Astrocyte of the cerebellum (primary cell): ENCODE results near the gene SPATA7.
A peak's percentile ranks its signal among the peaks of the same experiment; 100 is the strongest.
"Not testable (repeated sequence)": the region's sequence is repeated elsewhere in the genome, so short reads cannot be mapped to it uniquely, and the experiment has no call there.

Experiments
- DNase-seq: peaks from one replicate; pipeline ENCODE4 v3.0.0-alpha.2; 2011; ENCODE audit warnings: low read depth
- H3K4me3 ChIP-seq: 2 replicates; pipeline ENCODE4 v1.5.1; 2011; ENCODE audit warnings: mild to moderate bottlenecking, low read depth, low read length, moderate library complexity
- in situ Hi-C: cut with HindIII; loops from 2 replicates; pipeline ENCODE4 v1.10.0; 2017; ENCODE audit warnings: low sequenced_read_pairs
- TF ChIP-seq, protein P1 (sequence below): IDR thresholded peaks from 2 replicates; pipeline ENCODE4 v1.5.1; 2012; ENCODE audit warnings: low read length, low read depth, moderate library complexity, mild to moderate bottlenecking; ENCODE audit errors: missing control alignments

SPATA7 gene

DNA sequence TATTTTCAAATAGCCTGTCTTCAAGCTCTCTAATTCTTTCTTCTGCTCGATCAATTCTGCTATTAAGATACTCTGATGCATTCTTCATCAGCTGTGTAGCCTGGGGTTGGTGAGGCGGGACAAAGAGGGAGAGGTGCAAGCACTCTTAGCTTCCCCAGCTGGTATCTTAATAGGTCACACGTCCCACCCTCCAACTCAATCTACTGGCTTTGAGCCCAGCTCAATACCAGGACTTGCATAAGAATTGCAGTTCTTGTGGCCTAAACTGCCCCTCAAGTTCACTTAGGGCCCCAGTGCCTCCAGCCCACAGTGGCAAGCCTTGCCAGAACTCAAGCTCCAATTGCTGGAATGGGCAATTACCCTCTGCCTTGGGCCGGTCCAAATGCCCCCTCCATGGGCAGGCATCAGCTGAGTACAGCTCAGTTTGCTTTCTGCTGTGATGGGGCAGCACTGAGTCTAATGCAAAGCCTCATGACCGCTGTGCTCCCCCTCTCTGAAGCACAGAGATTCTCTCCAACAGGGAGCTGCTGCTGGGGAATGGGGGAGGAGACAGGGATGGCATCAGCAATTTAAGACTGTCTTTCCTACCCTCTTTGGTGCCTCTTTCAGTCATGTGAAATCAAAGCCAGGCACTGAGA lies 5.6 kb upstream of the SPATA7 start:
- DNase-seq = no peak
- TF ChIP-seq, protein P1, sequence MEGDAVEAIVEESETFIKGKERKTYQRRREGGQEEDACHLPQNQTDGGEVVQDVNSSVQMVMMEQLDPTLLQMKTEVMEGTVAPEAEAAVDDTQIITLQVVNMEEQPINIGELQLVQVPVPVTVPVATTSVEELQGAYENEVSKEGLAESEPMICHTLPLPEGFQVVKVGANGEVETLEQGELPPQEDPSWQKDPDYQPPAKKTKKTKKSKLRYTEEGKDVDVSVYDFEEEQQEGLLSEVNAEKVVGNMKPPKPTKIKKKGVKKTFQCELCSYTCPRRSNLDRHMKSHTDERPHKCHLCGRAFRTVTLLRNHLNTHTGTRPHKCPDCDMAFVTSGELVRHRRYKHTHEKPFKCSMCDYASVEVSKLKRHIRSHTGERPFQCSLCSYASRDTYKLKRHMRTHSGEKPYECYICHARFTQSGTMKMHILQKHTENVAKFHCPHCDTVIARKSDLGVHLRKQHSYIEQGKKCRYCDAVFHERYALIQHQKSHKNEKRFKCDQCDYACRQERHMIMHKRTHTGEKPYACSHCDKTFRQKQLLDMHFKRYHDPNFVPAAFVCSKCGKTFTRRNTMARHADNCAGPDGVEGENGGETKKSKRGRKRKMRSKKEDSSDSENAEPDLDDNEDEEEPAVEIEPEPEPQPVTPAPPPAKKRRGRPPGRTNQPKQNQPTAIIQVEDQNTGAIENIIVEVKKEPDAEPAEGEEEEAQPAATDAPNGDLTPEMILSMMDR = no peak
- no peak overlapping the region for H3K4me3 ChIP-seq
- in situ Hi-C loops = no loop called here

DNA sequence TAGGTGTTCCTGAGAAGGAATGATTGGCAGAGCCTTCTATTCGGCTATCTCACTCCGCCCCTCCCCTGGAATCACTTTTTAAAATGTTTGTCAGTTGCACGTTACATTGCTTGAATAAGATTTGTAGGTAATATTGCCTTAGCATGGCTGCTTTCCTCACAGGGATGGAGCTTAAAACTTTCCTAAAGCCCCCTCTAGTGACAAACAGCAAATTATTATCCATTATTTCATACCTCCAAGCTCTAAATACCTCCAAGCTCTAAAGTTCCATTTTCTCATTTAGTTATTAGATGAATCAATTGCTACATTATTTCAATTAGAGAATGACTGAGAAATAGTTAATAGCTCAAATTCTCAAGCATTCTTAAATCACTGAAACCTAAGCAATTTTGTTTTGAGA lies 5.1 kb upstream of the SPATA7 start:
- H3K4me3 ChIP-seq = no peak overlapping the region
- in situ Hi-C loops = no loop called here
- DNase-seq = peak; percentile 11
- TF ChIP-seq, protein P1 = peak; percentile 34

GRCh38 chr14:88381634-88382033 lies 3.8 kb upstream of the SPATA7 start:
- H3K4me3 ChIP-seq, in situ Hi-C loops, DNase-seq: not testable (repeated sequence)

GRCh38 chr14:88384718-88385117 lies 739 bp upstream of the SPATA7 start:
- DNase-seq = no peak
- peak overlapping the region; percentile 78 for H3K4me3 ChIP-seq
- in situ Hi-C loops = no loop called here

GRCh38 chr14:88386256-88386794 lies 868 bp downstream of the SPATA7 start:
- in situ Hi-C loops = no loop called here
- TF ChIP-seq, protein P1 = no peak
- H3K4me3 ChIP-seq = peak overlapping the region; percentile 78
- DNase-seq = no peak

More at GRCh38 chr14:88384718-88385117, 739 bp upstream of the SPATA7 start:
- TF ChIP-seq, protein P1 = no peak

GRCh38 chr14:88388741-88389282 lies 3.4 kb downstream of the SPATA7 start:
- TF ChIP-seq, protein P1 = no peak
- no peak for DNase-seq
- in situ Hi-C loops = no loop called here
- H3K4me3 ChIP-seq = no peak overlapping the region

DNA sequence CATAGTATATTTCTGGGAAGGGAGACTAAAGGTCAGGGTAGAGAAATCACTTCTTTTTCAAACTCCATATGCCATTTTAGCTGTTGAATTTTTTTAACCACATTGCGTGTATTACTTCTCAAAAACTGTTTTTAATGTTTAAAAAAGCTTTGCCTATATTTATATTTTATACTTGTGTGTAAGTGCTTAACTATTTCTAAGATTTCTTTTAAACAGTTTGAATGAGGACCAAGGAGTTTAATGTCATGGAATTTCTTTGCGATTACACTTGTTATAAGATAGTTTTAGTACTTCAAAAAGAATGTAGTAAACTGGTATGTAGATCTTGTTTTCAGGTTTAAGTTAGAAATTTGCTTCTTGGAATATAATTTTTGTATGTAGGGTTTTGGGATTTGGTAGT lies 7.2 kb downstream of the SPATA7 start:
- no peak for DNase-seq
- in situ Hi-C loops = no loop called here
- H3K4me3 ChIP-seq = no peak overlapping the region
- TF ChIP-seq, protein P1 = no peak
